Stimulated activated memory B cell treated with anti-CD40 and anti-IgM and Interleukin-4, amounts not matched to agents 10 μg/mL and 1 μg/mL and 100 μg/mL, for 72 hours (primary cell): ENCODE results near the gene CEMP1.

Experiments used
- ATAC-seq: fragments of 150-1000 bp; cut with Tn5 transposase; 2 replicates; pipeline ENCODE4 v1.10.0; 2021
- H3K27ac Mint-ChIP-seq: one replicate; pipeline ENCODE4 v1.8.0; 2022; ENCODE audit warnings: mild to moderate bottlenecking, mixed read lengths
- H3K27me3 Mint-ChIP-seq: one replicate; pipeline ENCODE4 v1.8.0; 2022; ENCODE audit warnings: mixed read lengths
- H3K36me3 Mint-ChIP-seq: one replicate; pipeline ENCODE4 v1.8.0; 2022; ENCODE audit warnings: mixed read lengths
- H3K4me1 Mint-ChIP-seq: one replicate; pipeline ENCODE4 v1.8.0; 2022; ENCODE audit warnings: mixed read lengths
- H3K4me3 Mint-ChIP-seq: one replicate; pipeline ENCODE4 v1.8.0; 2022; ENCODE audit warnings: mild to moderate bottlenecking, moderate library complexity, mixed read lengths
- H3K9me3 Mint-ChIP-seq: one replicate; pipeline ENCODE4 v1.8.0; 2022; ENCODE audit warnings: mixed read lengths

CEMP1 gene

DNA sequence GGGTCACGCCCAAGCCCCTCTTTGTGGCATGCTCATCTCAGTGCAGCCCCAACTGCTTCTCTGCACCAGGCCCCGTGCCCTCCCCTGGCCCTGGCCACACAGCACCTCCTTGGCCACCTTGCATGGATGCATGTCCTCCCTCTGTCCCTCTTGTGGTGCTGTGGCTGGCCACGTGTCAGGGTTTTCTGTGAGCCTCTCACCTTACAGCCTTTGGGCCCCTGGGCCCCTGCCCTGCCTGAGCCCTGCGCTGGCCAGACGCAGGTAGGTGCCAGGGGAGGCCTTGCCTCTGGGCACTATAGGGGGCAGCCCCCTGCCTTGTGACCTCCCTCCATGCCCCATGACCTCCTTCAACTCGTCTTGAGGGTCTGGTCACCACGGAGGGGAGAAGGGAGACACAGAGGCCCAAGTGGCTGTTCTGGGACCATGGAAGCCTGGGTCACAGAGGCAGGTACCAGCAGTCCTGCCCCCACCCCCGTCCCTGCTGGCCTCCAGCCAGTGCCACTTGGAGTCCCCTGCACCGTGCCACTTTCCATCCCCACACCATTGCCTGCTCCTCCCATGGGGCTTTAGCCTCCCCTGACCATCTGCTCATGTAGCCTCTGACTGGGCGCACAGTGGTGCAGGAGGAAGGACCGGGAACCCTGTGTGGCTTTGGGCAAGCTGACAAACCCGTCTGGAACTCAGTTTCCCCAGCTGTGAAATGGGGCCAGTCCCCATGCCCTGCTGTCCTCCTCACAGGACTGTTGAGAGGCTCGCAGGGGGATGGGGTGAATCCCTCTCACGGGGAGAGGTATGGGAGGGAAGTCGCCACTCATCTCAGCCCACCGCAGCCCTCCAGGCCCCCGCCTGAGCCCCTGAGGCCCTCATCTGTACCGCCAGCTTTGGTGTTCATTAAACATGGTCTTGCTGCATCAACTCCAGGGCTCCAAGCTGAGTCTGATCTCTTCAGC lies 29.0 kb downstream of the CEMP1 start:
- no peak overlapping the region for H3K27ac Mint-ChIP-seq
- no peaks in the 10 kb centered on the region for H3K27me3 Mint-ChIP-seq
- no peaks in the 10 kb centered on the region for H3K9me3 Mint-ChIP-seq
- peaks cover 14% of the 10 kb centered on the region for H3K4me1 Mint-ChIP-seq
- no peak for ATAC-seq
- no peak overlapping the region for H3K4me3 Mint-ChIP-seq
- peaks cover 10% of the 10 kb centered on the region for H3K36me3 Mint-ChIP-seq

DNA sequence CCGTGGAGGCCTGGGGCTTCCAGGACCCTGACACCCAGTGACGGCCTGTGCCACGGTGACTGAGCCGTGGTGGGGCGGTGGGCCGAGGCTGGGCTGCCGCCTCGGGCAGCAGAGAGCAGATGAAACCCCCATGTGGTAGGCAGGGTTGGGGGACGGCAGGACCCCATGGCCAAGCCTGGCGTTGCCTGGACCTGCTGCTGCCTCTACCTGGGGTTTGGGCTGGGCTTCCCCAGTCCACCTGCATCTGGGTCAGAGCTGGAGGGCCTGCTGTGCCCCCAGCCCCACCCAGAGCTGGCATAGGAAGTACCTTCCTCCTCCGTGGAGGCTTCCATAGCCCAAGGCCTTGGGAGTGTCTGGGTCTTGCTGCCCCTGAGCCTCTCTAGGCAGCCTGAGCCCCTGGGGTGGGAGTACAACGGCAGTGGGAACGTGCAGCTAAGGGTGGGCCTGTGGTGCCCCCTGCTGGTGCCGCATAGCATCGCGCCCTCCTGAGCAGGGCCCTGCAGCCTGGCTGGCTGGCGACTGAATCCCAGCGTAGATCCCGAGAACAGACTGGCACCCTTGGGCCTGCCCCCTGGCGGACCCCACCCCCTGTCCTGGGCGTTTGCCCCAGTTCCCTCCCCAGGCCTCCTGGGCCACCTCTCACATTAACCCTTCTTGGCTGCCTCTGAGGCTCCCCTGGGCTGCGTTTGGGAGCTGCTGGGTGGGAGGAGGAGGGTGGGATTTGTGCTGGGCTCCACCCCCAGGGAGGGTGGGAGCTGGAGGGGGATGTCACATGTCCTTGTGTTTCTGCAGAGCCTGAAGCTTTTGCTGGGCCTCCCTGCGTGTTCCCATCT lies 30.1 kb downstream of the CEMP1 start:
- no peaks in the 10 kb centered on the region for H3K27me3 Mint-ChIP-seq
- peaks cover 10% of the 10 kb centered on the region for H3K36me3 Mint-ChIP-seq
- H3K27ac Mint-ChIP-seq, result no peak overlapping the region
- no peak overlapping the region for H3K4me3 Mint-ChIP-seq
- no peaks in the 10 kb centered on the region for H3K9me3 Mint-ChIP-seq
- peak; percentile 85 for ATAC-seq
- H3K4me1 Mint-ChIP-seq, result peaks cover 5% of the 10 kb centered on the region

DNA sequence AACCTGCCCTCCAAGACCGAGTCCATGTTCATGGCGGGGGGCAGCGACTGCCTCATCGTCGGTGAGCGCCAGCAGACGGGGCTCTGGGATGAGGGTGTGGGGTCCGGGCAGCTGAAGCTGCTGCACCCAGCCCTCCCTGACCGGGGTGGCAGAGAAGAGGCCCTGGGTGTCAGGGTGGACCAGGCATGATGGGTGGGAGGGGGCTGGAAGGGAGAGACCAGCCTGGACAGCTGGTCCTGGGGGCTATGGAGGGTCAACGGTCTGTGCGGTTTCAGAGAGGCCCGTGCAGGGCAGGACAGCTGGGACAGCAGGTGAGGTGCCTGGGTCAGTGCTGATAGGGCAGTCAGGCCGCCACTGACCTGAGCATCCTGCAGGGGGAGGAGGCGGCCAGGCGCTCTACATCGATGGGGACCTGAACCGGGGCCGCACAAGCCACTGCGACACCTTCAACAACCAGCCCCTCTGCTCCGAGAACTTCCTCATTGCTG lies 30.7 kb downstream of the CEMP1 start:
- peaks cover 10% of the 10 kb centered on the region for H3K36me3 Mint-ChIP-seq
- H3K9me3 Mint-ChIP-seq, result no peaks in the 10 kb centered on the region
- H3K27me3 Mint-ChIP-seq, result no peaks in the 10 kb centered on the region
- H3K4me1 Mint-ChIP-seq, result peaks cover 5% of the 10 kb centered on the region
- H3K27ac Mint-ChIP-seq, result no peak overlapping the region
- ATAC-seq, result no peak
- H3K4me3 Mint-ChIP-seq, result no peak overlapping the region

DNA sequence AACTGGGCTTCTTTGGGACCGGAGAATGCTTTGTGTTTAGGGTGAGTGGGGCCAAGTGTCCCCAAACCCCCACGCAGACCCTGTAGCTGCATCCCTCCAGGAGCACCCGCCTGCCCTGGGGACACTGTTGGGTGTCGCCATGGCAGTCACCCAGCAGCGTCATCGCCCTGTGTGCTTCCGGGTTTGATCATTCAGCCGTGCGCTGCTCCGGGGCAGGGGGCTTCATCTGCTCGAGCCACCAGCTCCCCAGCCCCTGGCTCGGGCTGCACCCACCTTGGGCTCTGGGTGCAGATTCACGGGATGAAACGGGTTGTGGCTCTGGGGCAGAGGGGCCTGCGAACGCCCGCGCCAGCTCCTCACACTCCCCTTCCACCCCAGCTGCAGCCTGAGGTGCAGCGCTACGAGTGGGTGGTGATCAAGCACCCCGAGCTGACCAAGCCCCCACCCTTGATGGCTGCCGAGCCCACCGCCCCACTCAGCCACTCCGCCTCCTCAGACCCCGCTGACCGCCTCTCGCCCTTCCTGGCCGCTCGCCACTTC lies 31.2 kb downstream of the CEMP1 start:
- no peak for ATAC-seq
- peaks cover 10% of the 10 kb centered on the region for H3K36me3 Mint-ChIP-seq

DNA sequence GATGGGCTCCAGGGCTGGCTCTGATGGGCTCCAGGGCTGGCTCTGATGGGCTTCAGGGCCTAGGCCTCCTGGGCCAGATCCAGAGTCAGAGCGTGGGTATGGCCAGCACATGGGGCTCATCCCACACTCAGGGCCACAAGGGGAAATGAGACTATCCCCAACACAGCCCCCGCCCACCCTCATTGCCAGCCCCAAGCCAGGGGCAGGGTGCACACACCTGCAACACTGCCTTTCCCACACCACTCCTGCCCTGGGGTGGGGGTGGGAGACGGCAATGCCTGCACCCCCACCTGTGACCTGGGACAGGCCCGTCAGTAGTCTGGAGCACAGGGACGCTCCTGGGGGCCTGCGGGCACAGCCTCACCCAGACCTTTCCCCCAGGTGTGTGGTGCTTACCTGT lies 31.8 kb downstream of the CEMP1 start:
- Mint-ChIP-seq H3K4me1 (peaks cover 5% of the 10 kb centered on the region), H3K4me3 (no peak overlapping the region), H3K27me3 (no peaks in the 10 kb centered on the region), H3K27ac (no peak overlapping the region), H3K36me3 (peaks cover 10% of the 10 kb centered on the region), H3K9me3 (no peaks in the 10 kb centered on the region)
- no peak for ATAC-seq

More for the DNA sequence above, 31.2 kb downstream of the CEMP1 start:
- H3K27ac Mint-ChIP-seq, result no peak overlapping the region
- peaks cover 5% of the 10 kb centered on the region for H3K4me1 Mint-ChIP-seq
- no peaks in the 10 kb centered on the region for H3K27me3 Mint-ChIP-seq
- H3K4me3 Mint-ChIP-seq, result no peak overlapping the region
- no peaks in the 10 kb centered on the region for H3K9me3 Mint-ChIP-seq

DNA sequence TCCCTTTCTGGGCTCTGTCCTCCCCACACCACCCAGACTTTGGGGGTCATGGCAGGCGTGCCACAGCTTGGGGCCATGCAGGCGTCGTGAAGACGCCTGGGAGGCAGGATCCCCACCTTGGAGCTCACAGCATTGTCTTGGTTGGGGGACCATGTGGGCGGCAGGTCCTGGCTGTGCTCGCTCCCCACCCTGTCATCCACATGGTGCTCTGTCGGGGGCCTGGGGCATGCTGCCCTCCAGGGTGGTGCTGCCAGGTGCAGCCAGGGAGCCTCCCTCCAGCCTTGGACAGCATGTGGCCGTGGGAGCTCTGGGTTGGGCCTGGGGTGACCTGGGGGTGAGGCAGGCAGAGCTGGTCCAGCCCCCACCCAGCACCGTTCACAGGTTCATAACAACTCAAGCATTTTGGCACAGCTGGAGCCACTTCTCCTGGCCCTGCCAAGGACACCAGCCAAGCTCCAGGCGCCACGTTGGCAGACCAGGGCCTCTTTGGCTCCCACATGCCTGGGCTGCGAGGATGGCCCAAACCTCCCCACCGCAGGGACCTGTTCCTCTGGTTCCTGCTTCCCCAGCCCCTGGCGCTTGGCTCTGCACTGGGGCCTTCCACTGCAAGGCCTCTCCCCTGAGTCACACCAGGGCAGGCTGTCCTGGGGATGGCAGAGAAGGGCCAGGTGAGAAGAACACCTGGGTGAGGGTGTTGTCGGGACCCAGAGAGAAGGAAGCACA lies 32.5 kb downstream of the CEMP1 start:
- Mint-ChIP-seq H3K4me1 (peaks cover 5% of the 10 kb centered on the region), H3K27ac (no peak overlapping the region), H3K27me3 (no peaks in the 10 kb centered on the region), H3K9me3 (no peaks in the 10 kb centered on the region), H3K36me3 (peaks cover 10% of the 10 kb centered on the region), H3K4me3 (no peak overlapping the region)
- no peak for ATAC-seq

DNA sequence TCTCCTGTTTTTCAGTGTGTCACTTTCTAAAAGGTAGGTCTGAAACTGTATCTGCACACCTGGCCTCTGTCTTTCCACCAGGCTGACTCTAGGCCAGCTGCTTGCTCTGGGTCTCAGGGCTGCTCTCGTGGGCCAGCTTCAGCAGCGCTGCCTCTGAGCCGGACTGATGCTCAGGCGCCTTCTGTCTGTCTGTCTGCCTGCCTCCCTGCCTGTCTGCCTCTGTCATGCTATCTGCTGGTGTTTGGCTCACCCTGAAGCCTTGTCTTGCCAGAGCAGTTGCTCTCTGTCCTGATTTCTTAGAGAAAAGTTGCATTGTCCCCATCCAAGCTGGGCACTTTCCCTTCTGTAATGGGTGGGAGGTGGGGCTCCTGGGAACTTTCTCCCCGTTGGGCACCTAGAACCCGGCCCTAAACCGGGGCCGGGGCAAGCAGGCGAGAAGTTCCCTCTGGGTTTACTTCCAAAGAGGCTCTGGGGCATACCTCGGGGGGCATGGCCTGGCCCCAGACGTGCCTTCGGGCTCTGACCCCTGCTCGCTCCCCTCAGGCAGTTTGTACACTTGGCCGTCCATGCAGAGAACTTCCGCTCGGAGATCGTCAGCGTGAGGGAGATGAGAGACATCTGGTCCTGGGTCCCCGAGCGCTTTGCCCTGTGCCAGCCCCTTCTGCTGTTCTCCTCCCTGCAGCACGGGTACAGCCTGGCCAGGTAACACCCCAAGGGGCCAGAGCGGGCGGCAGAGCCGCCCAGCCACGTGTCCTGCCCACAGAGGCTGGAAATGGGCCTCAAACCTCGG lies 33.3 kb downstream of the CEMP1 start:
- peaks cover 10% of the 10 kb centered on the region for H3K36me3 Mint-ChIP-seq
- H3K27ac Mint-ChIP-seq, result no peak overlapping the region
- H3K4me3 Mint-ChIP-seq, result no peak overlapping the region
- ATAC-seq, result no peak
- H3K4me1 Mint-ChIP-seq, result peaks cover 5% of the 10 kb centered on the region
- H3K9me3 Mint-ChIP-seq, result no peaks in the 10 kb centered on the region
- H3K27me3 Mint-ChIP-seq, result no peaks in the 10 kb centered on the region

DNA sequence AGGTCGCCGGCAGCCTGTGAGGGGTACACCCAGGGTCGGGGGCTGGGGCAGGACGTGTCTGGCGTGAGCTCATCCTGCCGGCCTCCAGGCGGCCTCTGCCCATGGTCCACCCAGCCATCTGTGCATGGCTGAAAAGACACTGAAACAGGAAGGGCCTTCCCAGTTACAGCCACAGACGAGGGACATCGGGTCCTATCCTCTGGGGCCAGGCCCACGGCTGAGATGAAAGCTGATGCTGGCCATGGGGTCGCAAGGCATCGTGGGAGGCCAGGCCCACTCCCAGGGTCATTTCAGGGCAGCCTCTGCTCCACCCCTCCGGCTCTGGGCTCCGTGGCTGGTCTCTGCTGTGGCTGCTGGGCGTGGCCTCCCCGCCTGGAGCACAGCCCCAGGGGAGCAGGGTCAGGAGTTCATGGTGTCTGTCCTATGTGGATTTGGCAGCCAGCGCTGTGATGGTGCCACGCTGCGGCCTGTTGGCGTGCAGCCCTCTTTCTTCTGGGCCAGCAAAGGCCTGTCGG lies 34.0 kb downstream of the CEMP1 start:
- ATAC-seq, result no peak
- Mint-ChIP-seq H3K4me3 (no peak overlapping the region), H3K9me3 (no peaks in the 10 kb centered on the region), H3K36me3 (peaks cover 10% of the 10 kb centered on the region), H3K27ac (no peak overlapping the region), H3K4me1 (peaks cover 5% of the 10 kb centered on the region), H3K27me3 (no peaks in the 10 kb centered on the region)

DNA sequence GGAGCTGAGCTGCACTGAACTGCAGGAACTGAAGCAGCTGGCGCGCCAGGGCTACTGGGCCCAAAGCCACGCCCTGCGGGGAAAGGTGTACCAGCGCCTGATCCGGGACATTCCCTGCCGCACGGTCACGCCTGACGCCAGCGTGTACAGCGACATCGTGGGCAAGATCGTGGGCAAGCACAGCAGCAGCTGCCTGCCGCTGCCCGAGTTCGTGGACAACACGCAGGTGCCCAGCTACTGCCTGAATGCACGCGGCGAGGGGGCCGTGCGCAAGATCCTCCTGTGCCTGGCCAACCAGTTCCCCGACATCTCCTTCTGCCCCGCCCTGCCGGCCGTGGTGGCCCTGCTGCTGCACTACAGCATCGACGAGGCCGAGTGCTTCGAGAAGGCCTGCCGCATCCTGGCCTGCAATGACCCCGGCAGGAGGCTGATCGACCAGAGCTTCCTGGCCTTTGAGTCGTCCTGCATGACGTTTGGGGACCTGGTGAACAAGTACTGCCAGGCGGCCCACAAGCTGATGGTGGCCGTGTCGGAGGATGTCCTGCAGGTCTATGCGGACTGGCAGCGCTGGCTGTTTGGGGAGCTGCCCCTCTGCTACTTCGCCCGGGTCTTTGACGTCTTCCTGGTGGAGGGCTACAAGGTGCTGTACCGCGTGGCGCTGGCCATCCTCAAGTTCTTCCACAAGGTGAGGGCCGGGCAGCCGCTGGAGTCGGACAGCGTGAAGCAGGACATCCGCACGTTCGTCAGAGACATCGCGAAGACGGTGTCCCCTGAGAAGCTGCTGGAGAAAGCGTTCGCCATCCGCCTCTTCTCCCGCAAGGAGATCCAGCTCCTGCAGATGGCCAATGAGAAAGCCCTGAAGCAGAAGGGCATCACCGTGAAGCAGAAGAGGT lies 34.7 kb downstream of the CEMP1 start:
- no peak for ATAC-seq
- H3K27ac Mint-ChIP-seq, result no peak overlapping the region
- no peaks in the 10 kb centered on the region for H3K27me3 Mint-ChIP-seq
- peaks cover 10% of the 10 kb centered on the region for H3K36me3 Mint-ChIP-seq
- H3K4me1 Mint-ChIP-seq, result no peaks in the 10 kb centered on the region
- H3K9me3 Mint-ChIP-seq, result no peaks in the 10 kb centered on the region
- H3K4me3 Mint-ChIP-seq, result no peak overlapping the region

DNA sequence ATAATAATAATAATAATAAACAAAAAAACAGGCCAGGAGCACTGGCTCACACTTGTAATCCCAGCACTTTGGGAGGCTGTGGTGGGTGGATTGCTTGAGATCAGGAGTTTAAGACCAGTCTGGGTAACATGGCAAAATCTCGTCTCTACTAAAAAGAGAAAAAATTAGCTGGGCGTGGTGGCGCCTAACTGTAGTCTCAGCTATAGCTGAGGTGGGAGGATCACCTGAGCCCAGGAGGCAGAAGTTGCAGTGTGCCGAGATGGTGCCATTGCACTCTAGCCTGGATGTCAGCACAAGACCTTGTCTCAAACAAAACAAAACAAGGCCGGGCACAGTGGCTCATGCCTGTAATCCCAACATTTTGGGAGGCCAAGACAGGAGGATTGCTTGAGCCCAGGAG lies 36.2 kb downstream of the CEMP1 start:
- Mint-ChIP-seq H3K4me3 (no peak overlapping the region), H3K9me3 (no peaks in the 10 kb centered on the region), H3K36me3 (peaks cover 10% of the 10 kb centered on the region), H3K4me1 (no peaks in the 10 kb centered on the region), H3K27ac (no peak overlapping the region), H3K27me3 (no peaks in the 10 kb centered on the region)
- ATAC-seq, result no peak

DNA sequence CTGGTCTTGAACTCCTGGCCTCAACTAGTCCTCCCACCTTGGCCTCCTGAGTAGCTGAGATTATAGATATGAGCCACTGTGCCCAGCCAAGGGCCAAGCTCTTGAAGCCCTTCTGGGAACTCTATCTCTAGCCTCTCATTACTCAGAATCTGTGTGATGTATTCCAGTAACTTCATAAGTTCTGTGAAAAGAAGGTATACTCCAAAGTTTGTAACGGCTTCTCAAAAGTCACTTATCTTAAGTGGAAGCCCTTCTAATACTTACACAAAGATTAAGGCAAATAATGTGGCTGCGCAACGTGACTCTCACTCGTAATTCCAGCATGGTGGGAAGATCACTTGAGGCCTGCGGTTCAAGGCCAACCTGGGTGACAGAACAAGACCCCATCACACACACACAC lies 36.6 kb downstream of the CEMP1 start:
- H3K9me3 Mint-ChIP-seq, result no peaks in the 10 kb centered on the region
- H3K4me1 Mint-ChIP-seq, result no peaks in the 10 kb centered on the region

DNA sequence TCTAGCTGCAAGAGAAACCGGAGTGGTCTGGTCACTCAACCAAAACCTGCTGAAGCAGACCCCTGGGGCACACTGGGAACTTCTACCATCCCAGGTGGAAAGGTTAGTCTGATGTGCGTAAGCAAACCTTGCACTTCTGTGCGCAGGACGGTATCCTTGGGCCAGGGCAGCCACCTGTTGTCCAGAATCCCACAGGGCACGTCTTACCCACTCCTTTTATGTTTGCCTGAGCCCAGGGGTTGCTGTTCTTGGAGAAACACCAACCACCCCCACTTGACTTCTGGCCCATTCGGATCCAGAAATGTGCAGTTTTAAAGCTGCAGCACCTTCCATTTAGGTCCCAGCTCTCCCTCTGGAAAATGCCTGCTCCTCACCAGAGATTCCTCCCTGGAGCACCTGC lies 37.6 kb downstream of the CEMP1 start:
- Mint-ChIP-seq H3K27ac (no peak overlapping the region), H3K27me3 (no peaks in the 10 kb centered on the region), H3K9me3 (no peaks in the 10 kb centered on the region)

More for the DNA sequence above, 36.6 kb downstream of the CEMP1 start:
- no peak for ATAC-seq
- H3K4me3 Mint-ChIP-seq, result no peak overlapping the region
- no peak overlapping the region for H3K27ac Mint-ChIP-seq
- H3K36me3 Mint-ChIP-seq, result peaks cover 10% of the 10 kb centered on the region
- H3K27me3 Mint-ChIP-seq, result no peaks in the 10 kb centered on the region

DNA sequence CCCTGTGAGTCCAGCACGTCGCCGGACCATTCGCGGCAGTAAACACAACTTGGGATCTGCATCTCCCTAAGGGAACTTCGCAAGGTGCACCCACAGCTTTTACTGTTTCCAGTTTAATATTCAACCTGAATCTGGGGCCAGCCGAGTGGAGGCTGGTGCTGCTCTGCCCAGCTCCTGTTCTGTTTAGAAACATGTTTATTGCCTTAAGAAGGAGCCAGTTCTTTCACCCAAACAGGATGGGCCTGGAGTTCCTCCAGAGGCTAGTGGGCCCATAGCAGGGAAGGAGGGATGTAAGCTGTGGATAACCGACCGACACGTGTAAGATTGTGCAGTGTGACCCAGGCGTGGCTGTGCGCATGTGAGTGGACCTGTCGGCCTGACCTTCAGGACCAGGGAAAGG lies 38.9 kb downstream of the CEMP1 start:
- Mint-ChIP-seq H3K4me3 (no peak overlapping the region), H3K9me3 (no peaks in the 10 kb centered on the region), H3K36me3 (peaks cover under 1% of the 10 kb centered on the region), H3K27ac (no peak overlapping the region), H3K27me3 (no peaks in the 10 kb centered on the region), H3K4me1 (peaks cover 7% of the 10 kb centered on the region)
- ATAC-seq, result no peak

More for the DNA sequence above, 37.6 kb downstream of the CEMP1 start:
- Mint-ChIP-seq H3K36me3 (peaks cover 10% of the 10 kb centered on the region), H3K4me1 (no peaks in the 10 kb centered on the region), H3K4me3 (no peak overlapping the region)
- no peak for ATAC-seq
